ENCODE data around the gene ZNF836.

GRCh38 chr19:52176574-52176973 is 5.2 kb upstream of the ZNF836 start:
- TF ChIP-seq CTCF (IDR thresholded peaks at IDR 0.05) (no peak), POLR2A (IDR thresholded peaks at IDR 0.05) (no peak)

Measured in heart left ventricle (tissue), 13 donors.